ENCODE data around the gene IFNG-AS1. TPM values are rescaled to one million over a fixed set of nuclear protein-coding genes. Genes with fewer than 3 reads are reported as not detected.

Gene IFNG-AS1
- total RNA-seq, 1 experiment from 2014 or later, result not detected

- DNase-seq (ENCODE audit: low read depth, low spot score) (no peak), ATAC-seq (no peak)
- Histone ChIP-seq H3K4me1 (ENCODE audit: control insufficient read depth in 1 of 2, insufficient read depth in 2 of 2, low read length in 2 of 2) (no peaks in the 10 kb centered on the region), H4K20me1 (ENCODE audit: insufficient read depth) (no peaks in the 10 kb centered on the region), H3K79me2 (ENCODE audit: insufficient read depth, low read length) (no peaks in the 10 kb centered on the region), H3K27ac (ENCODE audit: low read depth, low read length) (no peak overlapping the region), H3K9me3 (ENCODE audit: control insufficient read depth in 1 of 2, insufficient read depth in 1 of 2, low read depth in 1 of 2, low read length in 2 of 2) (no peaks in the 10 kb centered on the region), H3K36me3 (ENCODE audit: control insufficient read depth in 1 of 2, insufficient read depth in 2 of 2, low read length in 2 of 2) (no peaks in the 10 kb centered on the region), H3K9me2 (ENCODE audit: insufficient read depth) (no peaks in the 10 kb centered on the region), H3K4me3 (replicated peaks in 1 of 2; ENCODE audit: low read depth in 1 of 2, low read length in 2 of 2) (no peak overlapping the region), H2AFZ (ENCODE audit: low read depth, low read length, poor library complexity, severe bottlenecking) (no peak overlapping the region), H3K4me2 (ENCODE audit: low read length) (no peak overlapping the region), H3K9ac (ENCODE audit: low read length) (no peak overlapping the region), H3K27me3 (ENCODE audit: insufficient read depth, low read length) (no peaks in the 10 kb centered on the region)
- TF ChIP-seq MAX (IDR thresholded peaks at IDR 0.05) (no peak), SP1 (IDR thresholded peaks at IDR 0.05; ENCODE audit: low read depth) (no peak), EZH2phosphoT487 (IDR thresholded peaks at IDR 0.05; ENCODE audit: borderline replicate concordance) (no peak), CBX3 (IDR thresholded peaks at IDR 0.05; ENCODE audit: low read depth) (no peak)
- CTCF ChIA-PET, result no interaction called here
- intact Hi-C loops (cut with micrococcal nuclease), result no loop called here
- BruUV-seq (replicated peaks), result no TSS peak
- RAD21 ChIA-PET (ENCODE audit: low non-redundant PET in 1 of 2, low total read pairs in 2 of 2, uncharacterized antibody in 2 of 2, unreplicated experiment in 2 of 2), result no interaction called here
- POLR2A ChIA-PET, result no interaction called here
Observed at GRCh38 chr12:67957383-67957782, 31.9 kb upstream of the IFNG-AS1 start.

GRCh38 chr12:67958187-67958586 is 31.1 kb upstream of the IFNG-AS1 start:
- Histone ChIP-seq H2AFZ (ENCODE audit: low read depth, low read length, poor library complexity, severe bottlenecking) (no peak overlapping the region), H3K9me2 (ENCODE audit: insufficient read depth) (no peaks in the 10 kb centered on the region), H3K27me3 (ENCODE audit: insufficient read depth, low read length) (no peaks in the 10 kb centered on the region), H3K9ac (ENCODE audit: low read length) (no peak overlapping the region), H3K27ac (ENCODE audit: low read depth, low read length) (no peak overlapping the region), H3K36me3 (ENCODE audit: control insufficient read depth in 1 of 2, insufficient read depth in 2 of 2, low read length in 2 of 2) (no peaks in the 10 kb centered on the region), H4K20me1 (ENCODE audit: insufficient read depth) (no peaks in the 10 kb centered on the region), H3K4me2 (ENCODE audit: low read length) (no peak overlapping the region), H3K9me3 (ENCODE audit: control insufficient read depth in 1 of 2, insufficient read depth in 1 of 2, low read depth in 1 of 2, low read length in 2 of 2) (no peaks in the 10 kb centered on the region), H3K4me1 (ENCODE audit: control insufficient read depth in 1 of 2, insufficient read depth in 2 of 2, low read length in 2 of 2) (no peaks in the 10 kb centered on the region), H3K4me3 (replicated peaks in 1 of 2; ENCODE audit: low read depth in 1 of 2, low read length in 2 of 2) (no peak overlapping the region), H3K79me2 (ENCODE audit: insufficient read depth, low read length) (no peaks in the 10 kb centered on the region)
- intact Hi-C loops (cut with micrococcal nuclease), result no loop called here
- ATAC-seq (no peak), DNase-seq (ENCODE audit: low read depth, low spot score) (no peak)
- no TSS peak for BruUV-seq (replicated peaks)
- POLR2A ChIA-PET, result no interaction called here
- CTCF ChIA-PET, result no interaction called here
- RAD21 ChIA-PET (ENCODE audit: low non-redundant PET in 1 of 2, low total read pairs in 2 of 2, uncharacterized antibody in 2 of 2, unreplicated experiment in 2 of 2), result no interaction called here
- TF ChIP-seq CBX3 (IDR thresholded peaks at IDR 0.05; ENCODE audit: low read depth) (no peak), ELF1 (IDR thresholded peaks at IDR 0.05; ENCODE audit: borderline replicate concordance, low read depth) (no peak), CEBPB (IDR thresholded peaks at IDR 0.05; ENCODE audit: low read depth) (no peak), EZH2 (IDR thresholded peaks at IDR 0.05) (no peak), ZBTB33 (IDR thresholded peaks at IDR 0.05; ENCODE audit: extremely low read depth, insufficient replicate concordance, low read length) (no peak), YY1 (IDR thresholded peaks at IDR 0.05; ENCODE audit: extremely low read depth, insufficient replicate concordance, low read depth, low read length) (no peak), JUND (IDR thresholded peaks at IDR 0.05) (no peak), FOSL1 (IDR thresholded peaks at IDR 0.05; ENCODE audit: low read depth) (no peak), SIN3A (IDR thresholded peaks at IDR 0.05; ENCODE audit: low read depth) (no peak), EGR1 (IDR thresholded peaks at IDR 0.05; ENCODE audit: low read depth) (no peak), TCF7L2 (IDR thresholded peaks at IDR 0.05; ENCODE audit: borderline replicate concordance, extremely low read depth, insufficient read depth, insufficient read length) (no peak), RAD21 (IDR thresholded peaks at IDR 0.05; ENCODE audit: low read depth) (no peak), POLR2AphosphoS5 (IDR thresholded peaks at IDR 0.05; ENCODE audit: low read depth, low read length) (no peak), REST (IDR thresholded peaks at IDR 0.05; ENCODE audit: low read depth) (no peak)
